ENCODE data around the gene SPTLC1.

GRCh38 chr9:92120138-92120537, 4.9 kb upstream of the SPTLC1 start:
- TF ChIP-seq, protein P1, sequence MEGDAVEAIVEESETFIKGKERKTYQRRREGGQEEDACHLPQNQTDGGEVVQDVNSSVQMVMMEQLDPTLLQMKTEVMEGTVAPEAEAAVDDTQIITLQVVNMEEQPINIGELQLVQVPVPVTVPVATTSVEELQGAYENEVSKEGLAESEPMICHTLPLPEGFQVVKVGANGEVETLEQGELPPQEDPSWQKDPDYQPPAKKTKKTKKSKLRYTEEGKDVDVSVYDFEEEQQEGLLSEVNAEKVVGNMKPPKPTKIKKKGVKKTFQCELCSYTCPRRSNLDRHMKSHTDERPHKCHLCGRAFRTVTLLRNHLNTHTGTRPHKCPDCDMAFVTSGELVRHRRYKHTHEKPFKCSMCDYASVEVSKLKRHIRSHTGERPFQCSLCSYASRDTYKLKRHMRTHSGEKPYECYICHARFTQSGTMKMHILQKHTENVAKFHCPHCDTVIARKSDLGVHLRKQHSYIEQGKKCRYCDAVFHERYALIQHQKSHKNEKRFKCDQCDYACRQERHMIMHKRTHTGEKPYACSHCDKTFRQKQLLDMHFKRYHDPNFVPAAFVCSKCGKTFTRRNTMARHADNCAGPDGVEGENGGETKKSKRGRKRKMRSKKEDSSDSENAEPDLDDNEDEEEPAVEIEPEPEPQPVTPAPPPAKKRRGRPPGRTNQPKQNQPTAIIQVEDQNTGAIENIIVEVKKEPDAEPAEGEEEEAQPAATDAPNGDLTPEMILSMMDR (IDR thresholded peaks at IDR 0.05; ENCODE audit: low read depth, low read length), result no peak
- no peak for TF ChIP-seq MYC (IDR thresholded peaks at IDR 0.05; ENCODE audit: low read depth, low read length)

All from NB4 (cell line).